Panc1 (cell line): ENCODE results near the gene SEMA3B. TPM values are rescaled to one million over a fixed set of nuclear protein-coding genes. Genes with fewer than 3 reads are reported as not detected.

Experiments used
- ATAC-seq: fragments of 200-7000 bp; cut with Tn5 transposase; 2 replicates; pipeline ENCODE4 v1.9.1; 2020; ENCODE audit warnings: mild to moderate bottlenecking, moderate library complexity
- BruUV-seq: library from RNA; stranded (reverse); fragments of 400-500 nt; replicated peaks from 2 replicates; lab custom pipeline; 2021; lab: Mats Ljungman, UMichigan
- CTCF ChIA-PET: fragments of 300-600 bp; sonication (Branson Sonifier 250); formaldehyde crosslinking; loops from one replicate; lab custom pipeline; 2022; ENCODE audit warnings: antibody characterized with exemption; lab: Charles Lee
- POLR2A ChIA-PET: fragments of 300-600 bp; sonication (Branson Sonifier 250); formaldehyde crosslinking; loops from one replicate; lab custom pipeline; 2022; ENCODE audit warnings: antibody characterized with exemption; lab: Charles Lee
- DNase-seq: peaks from one replicate; pipeline ENCODE4 v3.0.0-alpha.2; 2010; ENCODE audit warnings: low read depth, low spot score
- H3K27ac ChIP-seq: 2 replicates; pipeline ENCODE4 v1.5.1; 2011; ENCODE audit warnings: mild to moderate bottlenecking, low read length, inconsistent platforms
- H3K27me3 ChIP-seq: fragments of 200-500 bp; sonication (Bioruptor generic); 2 replicates; pipeline ENCODE4 v1.6.0; 2014; ENCODE audit warnings: low read length, inconsistent platforms; ENCODE audit not compliant: control insufficient read depth, insufficient read depth
- H3K36me3 ChIP-seq: fragments of 200-500 bp; sonication (Bioruptor generic); 2 replicates; pipeline ENCODE4 v1.5.1; 2014; ENCODE audit warnings: inconsistent platforms, mild to moderate bottlenecking, low read length, moderate library complexity; ENCODE audit not compliant: control insufficient read depth, insufficient read depth
- H3K4me1 ChIP-seq: 2 replicates; pipeline ENCODE4 v1.5.1; 2011; ENCODE audit warnings: inconsistent platforms, mild to moderate bottlenecking, low read length, moderate library complexity; ENCODE audit not compliant: control insufficient read depth, insufficient read depth
- H3K4me3 ChIP-seq, 2 experiments: 2 replicates each; pipeline ENCODE4 v1.5.1; 2011 to 2012; ENCODE audit warnings: low read depth in 2 of 2, low read length in 2 of 2, mild to moderate bottlenecking in 2 of 2, inconsistent platforms in 1 of 2, moderate library complexity in 1 of 2
- H3K9me3 ChIP-seq: fragments of 200-500 bp; sonication (Bioruptor generic); 2 replicates; pipeline ENCODE4 v1.5.1; 2014; ENCODE audit warnings: low read depth, mild to moderate bottlenecking, inconsistent platforms, low read length, moderate library complexity; ENCODE audit not compliant: control insufficient read depth, insufficient read depth
- POLR2AphosphoS5 ChIP-seq: IDR thresholded peaks from 2 replicates; pipeline ENCODE4 v1.6.1; 2012; ENCODE audit warnings: mild to moderate bottlenecking, low read depth, low read length, moderate library complexity
- SIN3A ChIP-seq: IDR thresholded peaks from 2 replicates; pipeline ENCODE4 v1.6.1; 2012; ENCODE audit warnings: low read depth, mild to moderate bottlenecking, low read length, moderate library complexity, borderline replicate concordance; ENCODE audit not compliant: insufficient read depth
- TCF7L2 ChIP-seq: IDR thresholded peaks from 2 replicates; pipeline ENCODE4 v1.6.1; 2011; ENCODE audit warnings: mild to moderate bottlenecking, low read depth, low read length, inconsistent platforms
- in situ Hi-C: cut with HindIII; loops from 2 replicates; pipeline ENCODE4 v1.10.0; 2016; ENCODE audit warnings: low sequenced_read_pairs, low pct_unique_long_range_greater_than_20kb
- intact Hi-C: fragments of 100-400 bp; cut with micrococcal nuclease; formaldehyde crosslinking; loops from one replicate; pipeline ENCODE4 v1.10.0; 2022; ENCODE audit not compliant: unreplicated experiment
- total RNA-seq: library from RNA; stranded (reverse); gene quantifications from one replicate; pipeline ENCODE4 v1.2.1, GENCODE V29; 2021; ENCODE audit not compliant: unreplicated experiment
- TF ChIP-seq, protein P1 (sequence below), 2 experiments: IDR thresholded peaks; 2 replicates each; pipeline ENCODE4 v1.6.1; 2011 to 2012; ENCODE audit warnings: low read depth in 2 of 2, control low read depth in 1 of 2, low read length in 1 of 2, mild to moderate bottlenecking in 1 of 2, moderate library complexity in 1 of 2; ENCODE audit not compliant: insufficient read depth in 1 of 2
- TF ChIP-seq, protein P2 (sequence below): fragments of 450-650 bp; IDR thresholded peaks from 2 replicates; pipeline ENCODE4 v1.5.1; 2017; ENCODE audit warnings: mild to moderate bottlenecking

The SEMA3B gene
- total RNA-seq, 1 experiment from 2014 or later, result 1.4 TPM

DNA sequence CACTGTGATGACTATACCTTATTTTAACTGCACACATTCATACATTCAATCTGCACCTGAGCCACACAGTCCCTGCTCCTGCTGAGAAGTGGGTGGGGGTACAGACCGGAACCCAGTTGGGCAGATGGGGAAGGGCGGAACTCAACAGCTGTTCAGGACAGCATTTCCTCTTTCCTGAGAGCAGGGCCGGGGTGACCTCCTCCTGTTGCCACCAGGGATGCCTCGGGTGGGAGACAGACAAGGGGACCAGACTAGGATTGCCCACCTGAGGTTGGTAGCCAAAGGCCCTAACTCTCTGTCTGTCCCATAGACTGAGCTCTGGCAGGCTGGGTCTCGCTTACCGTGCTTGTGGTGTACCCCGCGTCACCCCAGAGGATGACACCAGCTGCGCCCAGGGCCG is 49.7 kb downstream of the SEMA3B start:
- intact Hi-C loops, result no loop called here
- ATAC-seq, result no peak
- DNase-seq, result no peak
- Histone ChIP-seq H3K27ac (no peak overlapping the region), H3K4me3 (no peak overlapping the region), H3K9me3 (no peaks in the 10 kb centered on the region), H3K27me3 (no peaks in the 10 kb centered on the region), H3K36me3 (no peaks in the 10 kb centered on the region; the same call in 1 of the 2 replicates), H3K4me1 (peaks cover 20% of the 10 kb centered on the region)
- in situ Hi-C loops, result no loop called here
- no TSS peak for BruUV-seq
- ChIA-PET POLR2A (interaction anchor here (0.5 kb wide), 1 partner anchor 83 kb away, joined by 5 read pairs; the partner anchor contains the start of gene GNAI2), CTCF (no interaction called here)
- TF ChIP-seq SIN3A (no peak), POLR2AphosphoS5 (no peak), TCF7L2 (no peak)
- TF ChIP-seq, protein P1, sequence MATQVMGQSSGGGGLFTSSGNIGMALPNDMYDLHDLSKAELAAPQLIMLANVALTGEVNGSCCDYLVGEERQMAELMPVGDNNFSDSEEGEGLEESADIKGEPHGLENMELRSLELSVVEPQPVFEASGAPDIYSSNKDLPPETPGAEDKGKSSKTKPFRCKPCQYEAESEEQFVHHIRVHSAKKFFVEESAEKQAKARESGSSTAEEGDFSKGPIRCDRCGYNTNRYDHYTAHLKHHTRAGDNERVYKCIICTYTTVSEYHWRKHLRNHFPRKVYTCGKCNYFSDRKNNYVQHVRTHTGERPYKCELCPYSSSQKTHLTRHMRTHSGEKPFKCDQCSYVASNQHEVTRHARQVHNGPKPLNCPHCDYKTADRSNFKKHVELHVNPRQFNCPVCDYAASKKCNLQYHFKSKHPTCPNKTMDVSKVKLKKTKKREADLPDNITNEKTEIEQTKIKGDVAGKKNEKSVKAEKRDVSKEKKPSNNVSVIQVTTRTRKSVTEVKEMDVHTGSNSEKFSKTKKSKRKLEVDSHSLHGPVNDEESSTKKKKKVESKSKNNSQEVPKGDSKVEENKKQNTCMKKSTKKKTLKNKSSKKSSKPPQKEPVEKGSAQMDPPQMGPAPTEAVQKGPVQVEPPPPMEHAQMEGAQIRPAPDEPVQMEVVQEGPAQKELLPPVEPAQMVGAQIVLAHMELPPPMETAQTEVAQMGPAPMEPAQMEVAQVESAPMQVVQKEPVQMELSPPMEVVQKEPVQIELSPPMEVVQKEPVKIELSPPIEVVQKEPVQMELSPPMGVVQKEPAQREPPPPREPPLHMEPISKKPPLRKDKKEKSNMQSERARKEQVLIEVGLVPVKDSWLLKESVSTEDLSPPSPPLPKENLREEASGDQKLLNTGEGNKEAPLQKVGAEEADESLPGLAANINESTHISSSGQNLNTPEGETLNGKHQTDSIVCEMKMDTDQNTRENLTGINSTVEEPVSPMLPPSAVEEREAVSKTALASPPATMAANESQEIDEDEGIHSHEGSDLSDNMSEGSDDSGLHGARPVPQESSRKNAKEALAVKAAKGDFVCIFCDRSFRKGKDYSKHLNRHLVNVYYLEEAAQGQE (IDR thresholded peaks at IDR 0.05; ENCODE audit: insufficient read depth in 1 of 2, low read depth in 2 of 2, low read length in 1 of 2), result no peak
- TF ChIP-seq, protein P2, sequence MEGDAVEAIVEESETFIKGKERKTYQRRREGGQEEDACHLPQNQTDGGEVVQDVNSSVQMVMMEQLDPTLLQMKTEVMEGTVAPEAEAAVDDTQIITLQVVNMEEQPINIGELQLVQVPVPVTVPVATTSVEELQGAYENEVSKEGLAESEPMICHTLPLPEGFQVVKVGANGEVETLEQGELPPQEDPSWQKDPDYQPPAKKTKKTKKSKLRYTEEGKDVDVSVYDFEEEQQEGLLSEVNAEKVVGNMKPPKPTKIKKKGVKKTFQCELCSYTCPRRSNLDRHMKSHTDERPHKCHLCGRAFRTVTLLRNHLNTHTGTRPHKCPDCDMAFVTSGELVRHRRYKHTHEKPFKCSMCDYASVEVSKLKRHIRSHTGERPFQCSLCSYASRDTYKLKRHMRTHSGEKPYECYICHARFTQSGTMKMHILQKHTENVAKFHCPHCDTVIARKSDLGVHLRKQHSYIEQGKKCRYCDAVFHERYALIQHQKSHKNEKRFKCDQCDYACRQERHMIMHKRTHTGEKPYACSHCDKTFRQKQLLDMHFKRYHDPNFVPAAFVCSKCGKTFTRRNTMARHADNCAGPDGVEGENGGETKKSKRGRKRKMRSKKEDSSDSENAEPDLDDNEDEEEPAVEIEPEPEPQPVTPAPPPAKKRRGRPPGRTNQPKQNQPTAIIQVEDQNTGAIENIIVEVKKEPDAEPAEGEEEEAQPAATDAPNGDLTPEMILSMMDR, result no peak

DNA sequence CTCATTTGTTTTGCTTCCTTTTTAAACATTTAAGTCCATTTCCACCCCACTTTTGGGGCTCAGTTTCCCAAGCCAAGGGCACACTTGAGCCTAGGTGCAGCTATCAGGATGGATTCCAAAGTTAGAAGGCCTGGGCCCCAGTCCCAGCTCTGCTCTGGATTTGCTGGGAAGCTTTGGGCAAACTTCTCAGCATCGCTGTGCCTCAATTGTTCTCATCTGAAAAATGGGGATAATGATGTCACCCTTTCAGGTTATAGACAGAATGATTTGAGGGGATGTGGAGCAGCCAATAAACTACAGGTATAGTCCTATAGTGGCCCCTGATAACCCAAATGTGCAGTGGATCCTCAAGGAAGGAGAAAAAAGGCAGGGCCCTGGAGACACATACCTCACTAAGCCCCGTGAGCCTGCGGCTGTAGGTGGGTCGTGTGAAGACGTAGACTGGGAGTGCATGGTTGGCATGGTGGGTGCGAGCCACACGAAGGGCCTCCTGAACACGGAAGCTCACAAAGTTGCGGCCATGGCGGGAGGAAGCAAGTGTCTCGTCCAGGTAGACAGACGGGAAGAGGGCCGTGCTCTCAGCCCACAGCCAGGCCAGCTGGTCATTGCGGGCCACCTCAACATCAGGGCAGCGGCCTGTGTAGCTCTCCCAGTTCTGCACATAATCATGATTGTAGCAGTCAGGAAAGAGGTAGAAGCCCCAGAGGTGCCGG is 50.4 kb downstream of the SEMA3B start:
- ATAC-seq (no peak), DNase-seq (no peak)
- TF ChIP-seq, protein P2, result no peak
- TF ChIP-seq, protein P1 (IDR thresholded peaks at IDR 0.05; ENCODE audit: insufficient read depth in 1 of 2, low read depth in 2 of 2, low read length in 1 of 2), result no peak
- TF ChIP-seq SIN3A (no peak), TCF7L2 (no peak), POLR2AphosphoS5 (no peak)
- intact Hi-C loops (no loop called here), in situ Hi-C loops (no loop called here)
- no peak overlapping the region for H3K27ac ChIP-seq
- H3K4me3 ChIP-seq, result no peak overlapping the region
- H3K9me3 ChIP-seq, result no peaks in the 10 kb centered on the region
- TSS peak; percentile 63 for BruUV-seq
- ChIA-PET CTCF (no interaction called here), POLR2A (interaction anchor here (0.5 to 0.6 kb wide), 2 partner anchors 84 to 217 kb away, joined by 3 to 5 read pairs; partner anchors contain the start of gene GNAI2)
- peaks cover 20% of the 10 kb centered on the region for H3K4me1 ChIP-seq
- H3K27me3 ChIP-seq, result no peaks in the 10 kb centered on the region
- H3K36me3 ChIP-seq, result no peaks in the 10 kb centered on the region; the same call in 1 of the 2 replicates
